Measurements from ENCODE around the gene KRTAP2-4.
"Not testable (repeated sequence)": the region's sequence is repeated elsewhere in the genome, so short reads cannot be mapped to it uniquely, and the experiment has no call there.

Gene KRTAP2-4

DNA sequence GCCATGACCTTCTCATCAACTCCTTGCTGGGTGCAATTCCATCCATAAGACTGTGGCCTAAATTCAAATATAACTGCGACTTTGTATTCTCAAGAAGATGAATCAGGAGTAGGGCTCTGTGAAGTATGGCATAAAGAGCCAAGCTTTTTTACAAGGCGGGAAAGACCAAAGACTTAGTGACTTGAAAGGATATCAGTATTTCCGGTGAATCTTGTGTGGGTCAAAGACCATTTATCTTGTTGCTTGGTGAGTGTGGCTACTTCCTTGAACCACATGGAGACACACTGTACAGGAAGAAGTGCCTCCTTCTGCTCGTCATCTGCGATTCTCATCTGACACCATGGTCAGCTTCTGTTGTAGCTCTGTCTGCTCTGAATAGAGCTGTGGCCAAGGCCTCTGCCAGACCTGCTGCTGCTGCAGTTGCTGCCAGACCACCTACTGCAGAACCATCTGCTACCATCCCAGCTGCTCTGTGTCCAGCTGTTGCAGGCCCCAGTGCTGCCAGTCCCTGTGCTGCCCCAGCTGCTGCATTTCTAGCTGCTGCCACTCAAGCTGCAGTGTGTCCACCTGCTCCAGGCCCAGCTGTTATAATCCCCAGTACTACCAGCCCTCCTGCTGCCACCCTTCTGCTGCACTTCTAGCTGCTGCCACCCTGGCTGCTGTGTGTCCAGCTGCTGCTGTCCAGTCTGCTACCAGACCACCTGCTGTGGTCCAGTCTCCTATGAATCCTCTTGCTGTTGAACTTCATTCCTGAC lies 6.1 kb upstream of the KRTAP2-4 start:
- DNase-seq (ENCODE audit: low read depth): no peak

DNA sequence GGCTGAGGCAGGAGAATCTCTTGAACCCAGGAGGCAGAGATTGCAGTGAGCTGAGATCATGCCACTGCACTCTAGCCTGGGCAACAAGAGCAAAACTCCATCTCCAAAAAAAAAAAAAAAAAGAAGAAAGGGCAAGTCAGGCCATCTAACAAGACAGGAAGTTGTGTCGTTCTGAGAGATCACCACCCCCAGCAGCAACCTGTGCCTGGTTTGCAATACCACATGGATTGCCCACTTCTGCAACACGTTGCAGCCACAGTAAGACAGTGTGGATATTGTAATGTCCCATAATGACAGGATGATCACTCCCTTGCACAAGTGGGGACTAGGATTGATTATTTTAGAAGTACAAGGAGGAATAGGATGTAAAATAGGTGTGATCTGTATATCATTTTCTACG lies 3.4 kb upstream of the KRTAP2-4 start:
- no peak for DNase-seq (ENCODE audit: low read depth)

DNA sequence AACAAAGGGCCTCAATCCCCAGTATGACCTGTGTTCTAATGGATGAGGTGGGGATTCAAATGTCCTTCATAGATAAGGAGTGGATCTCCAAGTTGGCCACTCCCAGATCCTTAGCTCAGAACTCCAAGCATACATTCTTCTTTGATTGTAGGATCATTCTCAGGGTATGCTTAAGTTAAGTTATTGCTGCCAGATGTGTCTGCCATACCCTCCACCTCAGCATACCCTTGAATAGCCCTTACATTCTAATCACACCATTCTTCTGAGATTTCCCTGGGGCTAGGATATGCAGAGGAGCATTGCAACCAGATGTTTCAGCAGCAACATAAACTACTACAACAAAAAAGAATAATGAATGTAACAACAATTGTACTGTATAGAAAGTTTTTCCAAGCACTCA lies 1.6 kb upstream of the KRTAP2-4 start:
- no peak for DNase-seq (ENCODE audit: low read depth)

DNA sequence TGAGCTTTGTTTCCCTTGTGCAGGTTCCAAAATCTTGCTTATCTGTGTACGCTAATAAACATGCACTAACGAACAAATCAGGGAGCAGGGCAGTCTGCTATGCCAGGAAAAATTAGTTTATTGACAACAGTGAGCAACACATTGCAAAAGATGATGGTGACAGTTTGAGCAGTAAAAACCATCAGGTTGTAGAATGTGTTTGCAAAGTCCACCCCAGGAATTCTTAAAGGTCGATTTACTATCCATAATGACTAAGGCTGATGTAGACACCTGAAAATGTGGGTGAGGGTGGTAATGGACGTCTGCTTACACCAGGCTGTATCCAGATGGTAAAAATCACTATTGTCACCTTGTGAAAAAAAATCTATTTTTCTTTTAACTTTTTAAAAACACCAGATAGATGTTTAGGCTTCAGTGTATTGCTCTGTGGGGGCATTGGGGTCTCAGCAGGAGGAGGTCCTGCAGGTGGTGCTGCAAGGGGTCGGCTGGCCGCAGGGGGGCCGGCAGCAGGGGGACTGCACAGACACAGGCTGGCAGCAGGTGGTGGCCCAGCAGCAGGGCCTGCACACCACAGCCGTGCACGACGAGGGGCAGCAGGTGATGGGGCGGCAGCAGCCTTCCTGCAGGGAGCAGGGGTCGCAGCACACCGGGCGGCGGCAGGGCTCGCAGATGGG lies 526 bp downstream of the KRTAP2-4 start:
- DNase-seq (ENCODE audit: low read depth): not testable (repeated sequence)

DNA sequence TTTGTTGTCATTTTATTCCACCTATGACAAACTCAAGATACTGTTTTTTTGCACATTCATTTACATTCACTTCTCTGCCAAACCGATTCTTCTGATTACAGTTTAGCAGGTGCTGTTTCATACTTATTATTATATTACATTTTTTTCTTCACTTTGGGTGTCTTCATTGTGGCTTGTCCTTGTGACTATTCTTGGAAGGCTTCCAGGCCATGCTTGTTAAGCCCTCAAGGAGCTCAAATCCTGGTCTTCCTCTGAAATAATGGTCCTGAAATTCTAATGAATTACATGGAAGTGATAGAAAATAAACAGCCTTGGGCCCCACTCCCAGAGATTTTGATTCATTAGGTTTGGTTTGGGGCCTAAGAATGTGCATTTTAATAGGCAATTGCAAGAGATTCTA lies 1.4 kb downstream of the KRTAP2-4 start:
- DNase-seq (ENCODE audit: low read depth): no peak

DNA sequence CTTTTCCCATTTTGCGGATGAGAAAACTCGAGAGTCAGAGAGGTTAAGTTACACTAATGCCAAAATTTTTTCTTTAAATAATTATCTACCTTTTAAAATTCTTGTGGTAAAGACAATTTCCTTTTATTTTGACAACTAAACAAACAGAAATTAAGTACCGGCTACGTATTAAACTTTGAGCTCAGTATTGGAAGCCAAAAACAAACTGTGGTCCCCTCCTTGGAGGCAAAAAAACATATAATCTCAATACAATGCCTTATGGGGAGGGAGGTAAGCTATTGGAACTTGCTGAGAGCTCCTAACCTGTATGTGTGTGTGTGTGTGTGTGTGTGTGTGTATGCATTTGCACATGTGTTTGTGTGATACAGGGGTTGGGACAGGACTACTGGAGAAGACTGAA lies 2.2 kb downstream of the KRTAP2-4 start:
- no peak for DNase-seq (ENCODE audit: low read depth)

DNA sequence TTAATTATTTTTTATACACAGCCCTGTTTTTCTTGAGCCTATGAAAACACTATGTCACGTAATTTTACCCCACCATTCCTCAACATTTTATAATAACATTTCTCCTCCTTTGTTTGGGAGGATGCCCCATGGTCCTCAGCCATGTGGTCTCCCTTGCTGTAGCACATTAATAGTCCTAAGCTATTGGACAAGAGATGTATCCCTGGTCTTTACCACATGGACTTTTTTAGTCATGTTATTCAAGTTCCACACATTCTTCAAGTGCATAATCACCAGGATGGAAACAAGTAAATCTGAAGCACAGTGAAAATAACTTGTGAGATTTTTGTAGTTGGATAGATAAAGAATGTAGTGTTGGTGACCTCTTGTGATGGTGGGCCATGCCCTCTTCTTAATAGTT lies 3.7 kb downstream of the KRTAP2-4 start:
- DNase-seq (ENCODE audit: low read depth): no peak

DNA sequence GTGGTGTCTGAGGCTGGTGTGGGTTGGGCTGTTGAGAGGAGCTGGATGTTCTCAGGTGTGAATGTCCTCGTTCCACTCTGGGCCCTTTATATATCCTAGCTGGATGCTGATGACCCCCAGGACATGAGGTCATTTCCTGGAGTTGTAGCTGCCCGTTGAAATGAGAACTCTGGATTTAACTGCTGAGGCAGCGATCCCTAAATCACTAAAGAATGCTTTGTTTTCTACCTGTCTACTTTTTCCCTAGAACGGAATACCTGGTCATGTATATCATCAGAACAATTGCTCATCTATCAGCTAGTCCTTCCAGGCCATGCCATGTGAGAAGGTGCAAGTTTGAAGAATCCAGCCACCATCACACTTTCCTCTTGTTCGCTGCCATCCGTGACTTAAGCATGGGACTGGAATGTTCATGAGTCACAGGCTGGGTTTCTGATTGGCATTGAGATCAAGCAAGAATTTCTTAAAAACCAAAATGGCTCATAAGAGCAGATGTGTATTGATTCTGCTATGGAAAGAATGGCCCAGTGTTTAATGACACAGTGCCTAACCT lies 5.6 kb downstream of the KRTAP2-4 start, which contains the start of gene KRTAP2-3:
Gene KRTAP2-3, minus strand, starts transcription at position 63 of the 553 bp plus-strand sequence. CDS start 64 bp downstream, outside the sequence.
- DNase-seq (ENCODE audit: low read depth): no peak

DNA sequence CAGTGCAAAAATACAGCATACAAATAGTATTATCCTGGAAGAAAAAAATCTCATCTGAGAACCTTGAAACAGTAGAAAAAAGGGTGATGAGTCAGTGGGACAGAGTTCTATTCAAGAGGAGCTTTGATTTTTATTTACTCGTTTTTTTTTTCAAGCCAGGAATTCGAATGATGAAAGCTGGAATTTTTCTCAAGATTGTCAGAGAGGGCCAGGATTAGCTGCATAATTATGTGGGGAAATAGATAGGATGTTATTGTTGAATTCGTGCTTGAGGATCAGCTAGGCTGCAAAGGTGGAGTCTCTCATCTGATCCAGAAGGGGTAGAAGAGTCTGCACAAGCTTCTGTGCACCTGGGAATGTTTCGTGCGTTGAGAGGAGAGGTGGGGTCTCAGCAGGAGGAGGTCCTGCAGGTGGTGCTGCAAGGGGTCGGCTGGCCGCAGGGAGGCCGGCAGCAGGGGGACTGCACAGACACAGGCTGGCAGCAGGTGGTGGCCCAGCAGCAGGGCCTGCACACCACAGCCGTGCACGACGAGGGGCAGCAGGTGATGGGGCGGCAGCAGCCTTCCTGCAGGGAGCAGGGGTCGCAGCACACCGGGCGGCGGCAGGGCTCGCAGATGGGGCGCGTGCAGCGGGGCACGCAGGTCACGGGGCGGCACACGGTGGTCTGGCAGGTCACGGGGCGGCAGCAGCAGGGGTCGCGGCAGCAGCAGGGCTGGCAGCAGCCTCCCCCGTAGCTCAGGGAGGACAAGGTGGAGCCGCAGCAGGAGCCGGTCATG lies 6.2 kb downstream of the KRTAP2-4 start:
- not testable (repeated sequence) for DNase-seq (ENCODE audit: low read depth)

- DNase-seq (ENCODE audit: low read depth): no peak
Observed at GRCh38 chr17:41058741-41059140, 6.9 kb downstream of the KRTAP2-4 start.

DNA sequence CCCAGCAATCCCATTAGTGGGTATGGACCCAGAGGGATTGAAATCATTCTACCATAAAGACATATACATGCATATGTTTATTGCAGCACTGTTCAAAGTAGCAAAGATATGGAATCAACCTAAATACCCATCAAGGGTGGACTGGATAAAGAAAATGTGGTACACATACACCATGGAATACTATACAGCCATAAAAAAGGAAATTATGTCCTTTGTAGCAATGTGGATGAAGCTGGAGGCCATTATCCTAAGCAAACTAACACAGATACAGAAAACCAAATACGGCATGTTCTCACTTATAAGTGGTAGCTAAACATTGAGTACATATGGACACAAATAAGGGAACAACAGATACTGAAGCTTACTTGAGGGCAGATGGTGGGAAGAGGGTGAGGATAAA lies 8.1 kb downstream of the KRTAP2-4 start:
- DNase-seq (ENCODE audit: low read depth): no peak

DNA sequence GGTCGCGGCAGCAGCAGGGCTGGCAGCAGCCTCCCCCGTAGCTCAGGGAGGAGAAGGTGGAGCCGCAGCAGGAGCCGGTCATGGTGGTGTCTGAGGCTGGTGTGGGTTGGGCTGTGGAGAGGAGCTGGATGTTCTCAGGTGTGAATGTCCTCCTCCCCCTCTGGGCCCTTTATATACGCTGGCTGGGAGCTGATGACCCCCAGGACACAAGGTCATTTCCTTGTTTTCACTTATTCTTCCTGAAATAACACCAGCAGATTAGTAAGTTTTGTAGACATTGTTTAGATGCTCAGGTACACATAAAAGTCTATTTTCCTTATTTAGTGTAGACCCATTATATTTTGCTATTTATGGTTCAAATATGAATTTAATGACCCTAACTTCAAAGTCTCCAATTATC lies 10.5 kb downstream of the KRTAP2-4 start, which contains the start of gene KRTAP2-2:
Gene KRTAP2-2, minus strand, starts transcription at position 101 of the 400 bp plus-strand sequence. Its CDS starts 19 bp downstream, at position 82.
- not testable (repeated sequence) for DNase-seq (ENCODE audit: low read depth)

DNA sequence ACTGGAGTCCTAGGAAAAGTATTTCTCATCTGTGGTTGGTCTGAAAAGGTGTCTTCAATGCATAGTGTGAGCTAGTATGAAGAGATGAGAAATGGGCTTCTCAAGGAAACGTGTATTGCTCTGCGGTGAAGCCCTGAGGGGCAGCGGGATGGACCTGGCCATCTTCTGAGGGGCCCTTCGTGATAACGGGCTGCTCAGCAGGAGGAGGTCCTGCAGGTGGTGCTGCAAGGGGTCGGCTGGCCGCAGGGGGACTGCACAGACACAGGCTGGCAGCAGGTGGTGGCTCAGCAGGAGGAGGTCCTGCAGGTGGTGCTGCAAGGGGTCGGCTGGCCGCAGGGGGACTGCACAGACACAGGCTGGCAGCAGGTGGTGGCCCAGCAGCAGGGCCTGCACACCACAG lies 11.1 kb downstream of the KRTAP2-4 start:
- DNase-seq (ENCODE audit: low read depth): not testable (repeated sequence)

- no peak for DNase-seq (ENCODE audit: low read depth)
Observed at GRCh38 chr17:41054025-41054424, 11.7 kb downstream of the KRTAP2-4 start.

- no peak for DNase-seq (ENCODE audit: low read depth)
Observed at GRCh38 chr17:41052566-41052965, 13.1 kb downstream of the KRTAP2-4 start.

DNA sequence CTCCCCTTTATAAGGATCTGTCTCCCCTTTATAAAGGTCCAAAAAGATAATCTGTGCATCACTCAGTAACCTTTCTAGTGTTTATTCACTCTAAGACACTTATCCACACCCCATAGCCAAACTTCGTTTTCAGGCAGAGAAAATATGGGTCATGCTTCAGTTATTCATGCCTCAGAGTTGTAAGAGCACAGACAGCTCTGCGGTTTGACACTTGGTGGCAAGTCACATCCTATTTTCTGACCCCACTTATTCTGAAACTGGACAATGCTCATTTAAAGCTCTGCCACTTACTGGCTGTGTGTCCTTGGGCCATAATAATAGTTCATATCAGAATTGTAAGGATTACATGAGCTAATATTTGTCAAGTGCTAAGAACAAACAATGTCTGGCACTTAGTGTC lies 16.6 kb downstream of the KRTAP2-4 start:
- no peak for DNase-seq (ENCODE audit: low read depth)

- no peak for DNase-seq (ENCODE audit: low read depth)
Observed at GRCh38 chr17:41048441-41048840, 17.2 kb downstream of the KRTAP2-4 start.

- not testable (repeated sequence) for DNase-seq (ENCODE audit: low read depth)
Observed at GRCh38 chr17:41046735-41047465, 18.8 kb downstream of the KRTAP2-4 start, which contains the start of gene KRTAP2-1. KRTAP2-1 (minus strand) TSS chr17:41047316; CDS start chr17:41047267, 49 bp downstream.

DNA sequence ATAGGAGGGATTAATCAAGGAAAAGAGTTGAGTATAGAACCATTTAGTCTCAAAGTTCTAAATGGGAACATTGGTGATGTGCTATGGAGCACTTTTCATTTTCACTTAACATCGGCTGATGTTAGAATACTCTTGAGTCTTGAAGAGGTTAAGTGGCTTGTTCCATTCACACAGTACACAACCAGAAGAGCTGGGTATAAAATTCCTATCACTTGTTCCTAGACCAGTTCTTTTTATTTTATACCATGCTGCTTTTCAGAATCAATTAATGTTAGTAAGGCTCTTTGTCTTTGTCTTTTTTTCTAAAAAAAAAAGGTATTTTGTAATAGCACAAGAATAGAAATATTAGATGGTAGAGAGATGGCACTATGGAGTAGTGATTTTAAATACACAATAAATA lies 22.7 kb downstream of the KRTAP2-4 start:
- DNase-seq (ENCODE audit: low read depth): no peak

- DNase-seq (ENCODE audit: low read depth): not testable (repeated sequence)
Observed at GRCh38 chr17:41040783-41041571, 24.7 kb downstream of the KRTAP2-4 start, which contains the start of gene KRTAP1-1. KRTAP1-1 (minus strand) TSS chr17:41041450; CDS start chr17:41041397, 53 bp downstream.
